DND-41 (cell line): ENCODE results near the gene KIAA1671.

Experiments
- CTCF ChIP-seq: IDR thresholded peaks from 2 replicates; pipeline ENCODE4 v1.5.1; 2012; ENCODE audit warnings: borderline replicate concordance, low read length, moderate library complexity, mild to moderate bottlenecking; ENCODE audit not compliant: poor library complexity, severe bottlenecking; ENCODE audit errors: extremely low read depth
- EZH2 ChIP-seq: IDR thresholded peaks from 3 replicates; pipeline ENCODE4 v1.6.1; 2012; ENCODE audit warnings: borderline replicate concordance, low read depth, mild to moderate bottlenecking, moderate library complexity, low read length, inconsistent platforms; ENCODE audit not compliant: severe bottlenecking

GRCh38 chr22:25197340-25197739 lies 244.8 kb downstream of the KIAA1671 start:
- TF ChIP-seq EZH2: no peak
- no peak for TF ChIP-seq CTCF
